ENCODE results near the gene HAUS6. TPM values are rescaled to one million over a fixed set of nuclear protein-coding genes. Genes with fewer than 3 reads are reported as not detected.
A peak's percentile ranks its signal among the peaks of the same experiment; 100 is the strongest.

Gene HAUS6
- total and polyA plus RNA-seq, 2 of the 13 experiments (the other 11 are each of a cell fraction or from before 2014, with no cell fraction given): 9.8 to 31.1 TPM

DNA sequence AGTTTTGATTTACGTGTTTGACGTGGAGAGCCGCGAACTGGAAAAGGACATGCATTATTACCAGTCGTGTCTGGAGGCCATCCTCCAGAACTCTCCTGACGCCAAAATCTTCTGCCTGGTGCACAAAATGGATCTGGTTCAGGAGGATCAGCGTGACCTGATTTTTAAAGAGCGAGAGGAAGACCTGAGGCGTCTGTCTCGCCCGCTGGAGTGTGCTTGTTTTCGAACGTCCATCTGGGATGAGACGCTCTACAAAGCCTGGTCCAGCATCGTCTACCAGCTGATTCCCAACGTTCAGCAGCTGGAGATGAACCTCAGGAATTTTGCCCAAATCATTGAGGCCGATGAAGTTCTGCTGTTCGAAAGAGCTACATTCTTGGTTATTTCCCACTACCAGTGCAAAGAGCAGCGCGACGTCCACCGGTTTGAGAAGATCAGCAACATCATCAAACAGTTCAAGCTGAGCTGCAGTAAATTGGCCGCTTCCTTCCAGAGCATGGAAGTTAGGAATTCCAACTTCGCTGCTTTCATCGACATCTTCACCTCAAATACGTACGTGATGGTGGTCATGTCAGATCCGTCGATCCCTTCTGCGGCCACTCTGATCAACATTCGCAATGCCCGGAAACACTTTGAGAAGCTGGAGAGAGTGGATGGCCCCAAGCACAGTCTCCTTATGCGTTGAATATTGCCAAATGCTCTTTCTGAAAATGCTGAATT, 52.6 kb downstream of the HAUS6 start (continued):
- TF ChIP-seq, protein P1, sequence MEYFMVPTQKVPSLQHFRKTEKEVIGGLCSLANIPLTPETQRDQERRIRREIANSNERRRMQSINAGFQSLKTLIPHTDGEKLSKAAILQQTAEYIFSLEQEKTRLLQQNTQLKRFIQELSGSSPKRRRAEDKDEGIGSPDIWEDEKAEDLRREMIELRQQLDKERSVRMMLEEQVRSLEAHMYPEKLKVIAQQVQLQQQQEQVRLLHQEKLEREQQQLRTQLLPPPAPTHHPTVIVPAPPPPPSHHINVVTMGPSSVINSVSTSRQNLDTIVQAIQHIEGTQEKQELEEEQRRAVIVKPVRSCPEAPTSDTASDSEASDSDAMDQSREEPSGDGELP (IDR thresholded peaks at IDR 0.05; ENCODE audit: borderline replicate concordance, low read depth): peak; percentile 64; the same call in 1 of the 2 replicates
- TF ChIP-seq ZNF136 (CRISPR knock-in tag; IDR thresholded peaks at IDR 0.05; ENCODE audit: low read depth) (no peak), HES4 (CRISPR knock-in tag; IDR thresholded peaks at IDR 0.05; ENCODE audit: borderline replicate concordance) (no peak), ZNF720 (CRISPR knock-in tag; IDR thresholded peaks at IDR 0.05) (no peak), KDM1A (CRISPR knock-in tag; IDR thresholded peaks at IDR 0.05) (no peak), STAG1 (CRISPR knock-in tag; IDR thresholded peaks at IDR 0.05) (no peak), ZBTB38 (CRISPR knock-in tag; IDR thresholded peaks at IDR 0.05) (0 out of 2 replicates have a peak, but pooled peaks have one; percentile 23), GABPB1 (CRISPR knock-in tag; IDR thresholded peaks at IDR 0.05) (0 out of 2 replicates have a peak, but pooled peaks have one; percentile 12), AHR (CRISPR knock-in tag; IDR thresholded peaks at IDR 0.05) (no peak), SETDB1 (CRISPR knock-in tag; IDR thresholded peaks at IDR 0.05; ENCODE audit: borderline replicate concordance) (no peak), TBX2 (CRISPR knock-in tag; IDR thresholded peaks at IDR 0.05; ENCODE audit: borderline replicate concordance) (no peak; the same call in 1 of the 2 replicates), PRMT3 (CRISPR knock-in tag; IDR thresholded peaks at IDR 0.05; ENCODE audit: borderline replicate concordance, low read depth) (no peak), ELF3 (CRISPR knock-in tag; IDR thresholded peaks at IDR 0.05) (no peak)
- TF ChIP-seq, protein P2, sequence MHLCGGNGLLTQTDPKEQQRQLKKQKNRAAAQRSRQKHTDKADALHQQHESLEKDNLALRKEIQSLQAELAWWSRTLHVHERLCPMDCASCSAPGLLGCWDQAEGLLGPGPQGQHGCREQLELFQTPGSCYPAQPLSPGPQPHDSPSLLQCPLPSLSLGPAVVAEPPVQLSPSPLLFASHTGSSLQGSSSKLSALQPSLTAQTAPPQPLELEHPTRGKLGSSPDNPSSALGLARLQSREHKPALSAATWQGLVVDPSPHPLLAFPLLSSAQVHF (CRISPR knock-in tag; IDR thresholded peaks at IDR 0.05): no peak
- TF ChIP-seq, protein P3, sequence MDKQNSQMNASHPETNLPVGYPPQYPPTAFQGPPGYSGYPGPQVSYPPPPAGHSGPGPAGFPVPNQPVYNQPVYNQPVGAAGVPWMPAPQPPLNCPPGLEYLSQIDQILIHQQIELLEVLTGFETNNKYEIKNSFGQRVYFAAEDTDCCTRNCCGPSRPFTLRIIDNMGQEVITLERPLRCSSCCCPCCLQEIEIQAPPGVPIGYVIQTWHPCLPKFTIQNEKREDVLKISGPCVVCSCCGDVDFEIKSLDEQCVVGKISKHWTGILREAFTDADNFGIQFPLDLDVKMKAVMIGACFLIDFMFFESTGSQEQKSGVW (CRISPR knock-in tag; IDR thresholded peaks at IDR 0.05; ENCODE audit: borderline replicate concordance): 0 out of 2 replicates have a peak, but pooled peaks have one; percentile 10
- TF ChIP-seq, protein P4, sequence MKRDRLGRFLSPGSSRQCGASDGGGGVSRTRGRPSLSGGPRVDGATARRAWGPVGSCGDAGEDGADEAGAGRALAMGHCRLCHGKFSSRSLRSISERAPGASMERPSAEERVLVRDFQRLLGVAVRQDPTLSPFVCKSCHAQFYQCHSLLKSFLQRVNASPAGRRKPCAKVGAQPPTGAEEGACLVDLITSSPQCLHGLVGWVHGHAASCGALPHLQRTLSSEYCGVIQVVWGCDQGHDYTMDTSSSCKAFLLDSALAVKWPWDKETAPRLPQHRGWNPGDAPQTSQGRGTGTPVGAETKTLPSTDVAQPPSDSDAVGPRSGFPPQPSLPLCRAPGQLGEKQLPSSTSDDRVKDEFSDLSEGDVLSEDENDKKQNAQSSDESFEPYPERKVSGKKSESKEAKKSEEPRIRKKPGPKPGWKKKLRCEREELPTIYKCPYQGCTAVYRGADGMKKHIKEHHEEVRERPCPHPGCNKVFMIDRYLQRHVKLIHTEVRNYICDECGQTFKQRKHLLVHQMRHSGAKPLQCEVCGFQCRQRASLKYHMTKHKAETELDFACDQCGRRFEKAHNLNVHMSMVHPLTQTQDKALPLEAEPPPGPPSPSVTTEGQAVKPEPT (CRISPR knock-in tag; IDR thresholded peaks at IDR 0.05; ENCODE audit: low read depth): no peak
- TF ChIP-seq, protein P5, sequence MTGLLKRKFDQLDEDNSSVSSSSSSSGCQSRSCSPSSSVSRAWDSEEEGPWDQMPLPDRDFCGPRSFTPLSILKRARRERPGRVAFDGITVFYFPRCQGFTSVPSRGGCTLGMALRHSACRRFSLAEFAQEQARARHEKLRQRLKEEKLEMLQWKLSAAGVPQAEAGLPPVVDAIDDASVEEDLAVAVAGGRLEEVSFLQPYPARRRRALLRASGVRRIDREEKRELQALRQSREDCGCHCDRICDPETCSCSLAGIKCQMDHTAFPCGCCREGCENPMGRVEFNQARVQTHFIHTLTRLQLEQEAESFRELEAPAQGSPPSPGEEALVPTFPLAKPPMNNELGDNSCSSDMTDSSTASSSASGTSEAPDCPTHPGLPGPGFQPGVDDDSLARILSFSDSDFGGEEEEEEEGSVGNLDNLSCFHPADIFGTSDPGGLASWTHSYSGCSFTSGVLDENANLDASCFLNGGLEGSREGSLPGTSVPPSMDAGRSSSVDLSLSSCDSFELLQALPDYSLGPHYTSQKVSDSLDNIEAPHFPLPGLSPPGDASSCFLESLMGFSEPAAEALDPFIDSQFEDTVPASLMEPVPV (CRISPR knock-in tag; IDR thresholded peaks at IDR 0.05): no peak

Data from HepG2 (cell line).